Ishikawa (cell line): ENCODE results near the gene CRYBA1.

Experiments used
- CEBPB ChIP-seq: IDR thresholded peaks from 2 replicates; pipeline ENCODE4 v1.6.1; 2012
- EGR1 ChIP-seq: IDR thresholded peaks from 2 replicates; pipeline ENCODE4 v1.6.1; 2012
- EP300 ChIP-seq: IDR thresholded peaks from 2 replicates; pipeline ENCODE4 v1.6.1; 2012; ENCODE audit warnings: borderline replicate concordance
- FOXM1 ChIP-seq: IDR thresholded peaks from 2 replicates; pipeline ENCODE4 v1.6.1; 2012; ENCODE audit warnings: low read depth, borderline replicate concordance
- MAX ChIP-seq: IDR thresholded peaks from 2 replicates; pipeline ENCODE4 v1.6.1; 2012
- NFIC ChIP-seq: IDR thresholded peaks from 2 replicates; pipeline ENCODE4 v1.6.1; 2012
- RAD21 ChIP-seq: IDR thresholded peaks from 2 replicates; pipeline ENCODE4 v1.6.1; 2012; ENCODE audit warnings: low read depth
- REST ChIP-seq: IDR thresholded peaks from 2 replicates; pipeline ENCODE4 v1.6.1; 2012; ENCODE audit warnings: low read depth, mild to moderate bottlenecking
- TAF1 ChIP-seq: IDR thresholded peaks from 2 replicates; pipeline ENCODE4 v1.6.1; 2012; ENCODE audit warnings: low read depth, mild to moderate bottlenecking
- TCF12 ChIP-seq: IDR thresholded peaks from 2 replicates; pipeline ENCODE4 v1.6.1; 2012; ENCODE audit warnings: low read depth
- TEAD4 ChIP-seq: IDR thresholded peaks from 2 replicates; pipeline ENCODE4 v1.6.1; 2012
- YY1 ChIP-seq: IDR thresholded peaks from 2 replicates; pipeline ENCODE4 v1.6.1; 2012; ENCODE audit warnings: low read depth
- ZBTB7A ChIP-seq: IDR thresholded peaks from 2 replicates; pipeline ENCODE4 v1.6.1; 2012; ENCODE audit warnings: low read depth

GRCh38 chr17:29242051-29242450 lies 4.6 kb upstream of the CRYBA1 start:
- TF ChIP-seq EGR1 (no peak), EP300 (no peak), MAX (no peak), RAD21 (no peak), TEAD4 (no peak), YY1 (no peak), REST (no peak), CEBPB (no peak), TAF1 (no peak), ZBTB7A (no peak), FOXM1 (no peak), NFIC (no peak), TCF12 (no peak)
